SK-MEL-5 (cell line): ENCODE measurements around the gene CDK5R1. TPM values are rescaled to one million over a fixed set of nuclear protein-coding genes. Genes with fewer than 3 reads are reported as not detected.

ENCODE experiments used
- DNase-seq: peaks from one replicate; pipeline ENCODE4 v3.0.0-alpha.2; 2016; ENCODE audit warnings: low read depth, low spot score
- in situ Hi-C: cut with HindIII; loops from 2 replicates; pipeline ENCODE4 v1.10.0; 2016; ENCODE audit warnings: low sequenced_read_pairs, high pct_unique_total_duplicates, low pct_unique_long_range_greater_than_20kb
- total RNA-seq: library from RNA; depleted of rRNA; stranded (reverse); fragments of >200 nt; shearing (Covaris generic); gene quantifications from 2 replicates; pipeline ENCODE4 v1.2.3, GENCODE V29; 2014

The CDK5R1 gene
- total RNA-seq, 1 experiment from 2014 or later: 18.0 TPM

GRCh38 chr17:32463304-32463703, 23.5 kb upstream of the CDK5R1 start:
- in situ Hi-C loops: no loop called here

GRCh38 chr17:32464374-32464773, 22.4 kb upstream of the CDK5R1 start:
- DNase-seq: no peak
- in situ Hi-C loops: no loop called here

More at GRCh38 chr17:32463304-32463703, 23.5 kb upstream of the CDK5R1 start:
- no peak for DNase-seq

- in situ Hi-C loops: no loop called here
- DNase-seq: no peak
Observed at GRCh38 chr17:32467949-32468348, 18.8 kb upstream of the CDK5R1 start.

- no peak for DNase-seq
- in situ Hi-C loops: no loop called here
Observed at GRCh38 chr17:32470405-32471167, 16.2 kb upstream of the CDK5R1 start.

GRCh38 chr17:32471652-32472051, 15.1 kb upstream of the CDK5R1 start:
- no peak for DNase-seq
- in situ Hi-C loops: no loop called here

GRCh38 chr17:32475258-32475657, 11.5 kb upstream of the CDK5R1 start:
- in situ Hi-C loops: no loop called here
- DNase-seq: no peak

- in situ Hi-C loops: no loop called here
- no peak for DNase-seq
Observed at GRCh38 chr17:32477220-32477619, 9.6 kb upstream of the CDK5R1 start.

GRCh38 chr17:32479074-32479617, 7.6 kb upstream of the CDK5R1 start:
- in situ Hi-C loops: no loop called here

GRCh38 chr17:32481193-32481592, 5.6 kb upstream of the CDK5R1 start:
- DNase-seq: no peak
- in situ Hi-C loops: no loop called here

More at GRCh38 chr17:32479074-32479617, 7.6 kb upstream of the CDK5R1 start:
- DNase-seq: no peak

GRCh38 chr17:32482568-32483320, 4.0 kb upstream of the CDK5R1 start:
- DNase-seq: no peak
- in situ Hi-C loops: no loop called here

GRCh38 chr17:32483451-32484019, 3.3 kb upstream of the CDK5R1 start:
- peak; percentile 84 for DNase-seq
- in situ Hi-C loops: no loop called here

GRCh38 chr17:32484041-32484461, 2.7 kb upstream of the CDK5R1 start:
- in situ Hi-C loops: no loop called here
- DNase-seq: no peak

- DNase-seq: no peak
- in situ Hi-C loops: no loop called here
Observed at GRCh38 chr17:32484628-32485027, 2.2 kb upstream of the CDK5R1 start.

- in situ Hi-C loops: no loop called here
- no peak for DNase-seq
Observed at GRCh38 chr17:32485261-32486110, 1.3 kb upstream of the CDK5R1 start.

- in situ Hi-C loops: no loop called here
- DNase-seq: peak; percentile 77
Observed at GRCh38 chr17:32486111-32486700, 587 bp upstream of the CDK5R1 start.

GRCh38 chr17:32487473-32488176, 832 bp downstream of the CDK5R1 start:
- DNase-seq: peak; percentile 14
- in situ Hi-C loops: no loop called here

- in situ Hi-C loops: no loop called here
- DNase-seq: no peak
Observed at GRCh38 chr17:32488177-32488542, 1.4 kb downstream of the CDK5R1 start.
